ENCODE data around the gene KANK3.
"Not testable (repeated sequence)": the region's sequence is repeated elsewhere in the genome, so short reads cannot be mapped to it uniquely, and the experiment has no call there.

KANK3 gene

GRCh38 chr19:8370176-8371010, 27.3 kb upstream of the KANK3 start:
- DNase-seq = no peak

- DNase-seq = peak; percentile 91
Measured at GRCh38 chr19:8367327-8368001, 24.4 kb upstream of the KANK3 start.

GRCh38 chr19:8366961-8367326, 23.9 kb upstream of the KANK3 start:
- DNase-seq = no peak

- DNase-seq = no peak
Measured at GRCh38 chr19:8366121-8366581, 23.1 kb upstream of the KANK3 start.

- DNase-seq = peak; percentile 83
Measured at GRCh38 chr19:8363803-8364771, 21.0 kb upstream of the KANK3 start, which contains the start of gene ANGPTL4. ANGPTL4 (plus strand) TSS chr19:8364155; CDS start chr19:8364322, 167 bp downstream.

- DNase-seq = peak; percentile 86
Measured at GRCh38 chr19:8361921-8362793, 19.1 kb upstream of the KANK3 start.

- DNase-seq = no peak
Measured at GRCh38 chr19:8360196-8360595, 17.1 kb upstream of the KANK3 start.

- no peak for DNase-seq
Measured at GRCh38 chr19:8358948-8359347, 15.9 kb upstream of the KANK3 start.

GRCh38 chr19:8357007-8357521, 14.0 kb upstream of the KANK3 start:
- no peak for DNase-seq

GRCh38 chr19:8355631-8356402, 12.8 kb upstream of the KANK3 start:
- no peak for DNase-seq

- DNase-seq = not testable (repeated sequence)
Measured at GRCh38 chr19:8352845-8353244, 9.8 kb upstream of the KANK3 start.

- DNase-seq = no peak
Measured at GRCh38 chr19:8352134-8352827, 9.2 kb upstream of the KANK3 start.

GRCh38 chr19:8349629-8350372, 6.7 kb upstream of the KANK3 start:
- not testable (repeated sequence) for DNase-seq

GRCh38 chr19:8343483-8343844, 402 bp upstream of the KANK3 start:
- no peak for DNase-seq

- DNase-seq = no peak
Measured at GRCh38 chr19:8342316-8342683, 762 bp downstream of the KANK3 start.

GRCh38 chr19:8341504-8341903, 1.6 kb downstream of the KANK3 start:
- DNase-seq = not testable (repeated sequence)

- no peak for DNase-seq
Measured at GRCh38 chr19:8340341-8341096, 2.5 kb downstream of the KANK3 start.

- no peak for DNase-seq
Measured at GRCh38 chr19:8338835-8339234, 4.2 kb downstream of the KANK3 start.

- DNase-seq = no peak
Measured at GRCh38 chr19:8337728-8338127, 5.3 kb downstream of the KANK3 start.

Data from right forelimb (tissue), 1 donor.